Heart left ventricle (tissue), 13 donors: Measurements from ENCODE around the gene PPTC7.
"Not testable (repeated sequence)": the region's sequence is repeated elsewhere in the genome, so short reads cannot be mapped to it uniquely, and the experiment has no call there.

Experiments
- CTCF ChIP-seq, 12 donors: fragments of 200-600 bp; sonication (generic) in 4 of 12; IDR thresholded peaks; one replicate each; pipeline versions ENCODE4 v1.5.0 to v1.8.0; 2018 to 2022; ENCODE audit warnings: antibody characterized with exemption in 12 of 12, mild to moderate bottlenecking in 5 of 12
- POLR2A ChIP-seq, 2 donors: fragments of 450-650 bp; IDR thresholded peaks; one replicate each; pipeline ENCODE4 v1.6.1; 2017; ENCODE audit warnings: antibody characterized with exemption in 2 of 2, mild to moderate bottlenecking in 2 of 2, moderate library complexity in 2 of 2
- donor health status: ischemic (EF 13 %, LVEDD 7.1; RV severe dilation, severe dysfunction).
- donor health status: DM: no; HTN: yes; CAD: no.
- donor health status: DM: no; HTN: no; CAD: no.
- donor health status: ischemic (EF 25% LVEDD 6.9; RV normal size, moderate dysfunction).
- donor health status: ischemic (EF 25% LVEDD 5.7; RV mildly dilated, moderate dysfunction).
- donor health status: ischemic (EF 35%, LVEDD 5.7; RV mildly dilated, moderate dysfunction).
- donor health status: nonischemic (EF 11% LVEDD 7.7; RV severe dilation, severe dysfunction).
- donor health status: DM: yes; HTN: yes; CAD: no.
- donor health status: PGD.
- donor health status: ischemic (EF 29% LVEDD 5.4; RV normal size, mild dysfunction).
- donor health status: nonischemic (EF 23%, LVEDD 6.1; RV moderate dilation, normal function).

GRCh38 chr12:110520876-110521712 lies 62.0 kb downstream of the PPTC7 start:
- TF ChIP-seq CTCF, POLR2A (IDR thresholded peaks at IDR 0.05): not testable (repeated sequence)
